H9 (cell line): Measurements from ENCODE around the gene PVR. TPM values are rescaled to one million over a fixed set of nuclear protein-coding genes. Genes with fewer than 3 reads are reported as not detected.

ENCODE experiments used
- DNase-seq: peaks from one replicate; pipeline ENCODE4 v3.0.0-alpha.2; 2017
- H2AFZ ChIP-seq: one replicate; pipeline ENCODE4 v1.6.1; 2013; ENCODE audit warnings: mild to moderate bottlenecking, low read length, control low read depth, moderate library complexity
- H2AK5ac ChIP-seq: 2 replicates; pipeline ENCODE4 v1.6.1; 2013; ENCODE audit warnings: low read length, control low read depth, mixed read lengths; ENCODE audit not compliant: insufficient read length
- H2BK120ac ChIP-seq: one replicate; pipeline ENCODE4 v1.6.1; 2013; ENCODE audit warnings: low read depth, mild to moderate bottlenecking, low read length, control low read depth, inconsistent platforms; ENCODE audit not compliant: poor library complexity, severe bottlenecking
- H2BK12ac ChIP-seq: 2 replicates; pipeline ENCODE4 v1.6.1; 2013; ENCODE audit warnings: low read length, control low read depth, mixed read lengths, low read depth; ENCODE audit not compliant: insufficient read length
- H2BK15ac ChIP-seq: 2 replicates; pipeline ENCODE4 v1.6.1; 2013; ENCODE audit warnings: low read depth, low read length, control low read depth
- H2BK20ac ChIP-seq: one replicate; pipeline ENCODE4 v1.6.1; 2013; ENCODE audit warnings: low read depth, mild to moderate bottlenecking, low read length, control low read depth, inconsistent platforms; ENCODE audit not compliant: poor library complexity, severe bottlenecking
- H2BK5ac ChIP-seq: 2 replicates; pipeline ENCODE4 v1.6.1; 2013; ENCODE audit warnings: low read length, control low read depth, mixed read lengths; ENCODE audit not compliant: insufficient read length
- H3K14ac ChIP-seq: 2 replicates; pipeline ENCODE4 v1.6.1; 2013; ENCODE audit warnings: low read length, control low read depth; ENCODE audit not compliant: insufficient read depth
- H3K18ac ChIP-seq: 2 replicates; pipeline ENCODE4 v1.6.1; 2013; ENCODE audit warnings: low read depth, mild to moderate bottlenecking, mixed read lengths, low read length, control low read depth; ENCODE audit not compliant: insufficient read length
- H3K23ac ChIP-seq: 2 replicates; pipeline ENCODE4 v1.6.1; 2013; ENCODE audit warnings: low read length, control low read depth, mixed read lengths, low read depth; ENCODE audit not compliant: insufficient read length
- H3K23me2 ChIP-seq: 2 replicates; pipeline ENCODE4 v1.6.1; 2013; ENCODE audit warnings: low read depth, mild to moderate bottlenecking, mixed read lengths, low read length, control low read depth; ENCODE audit not compliant: insufficient read length, poor library complexity, severe bottlenecking
- H3K27ac ChIP-seq: 2 replicates; pipeline ENCODE4 v1.5.1; 2013; ENCODE audit warnings: low read length, control low read depth, mixed read lengths, low read depth; ENCODE audit not compliant: insufficient read length
- H3K27me3 ChIP-seq: 2 replicates; pipeline ENCODE4 v1.6.1; 2013; ENCODE audit warnings: low read length, control low read depth, inconsistent platforms; ENCODE audit not compliant: insufficient read depth
- H3K4ac ChIP-seq: 2 replicates; pipeline ENCODE4 v1.6.1; 2013; ENCODE audit warnings: low read depth, mild to moderate bottlenecking, control low read depth, inconsistent platforms, low read length, moderate library complexity
- H3K4me1 ChIP-seq: 2 replicates; pipeline ENCODE4 v1.6.1; 2013; ENCODE audit warnings: low read length, control low read depth, inconsistent platforms; ENCODE audit not compliant: insufficient read depth
- H3K4me2 ChIP-seq: 2 replicates; pipeline ENCODE4 v1.6.1; 2013; ENCODE audit warnings: low read length, control low read depth, mixed read lengths; ENCODE audit not compliant: insufficient read length, insufficient read depth
- H3K56ac ChIP-seq: 2 replicates; pipeline ENCODE4 v1.6.1; 2013; ENCODE audit warnings: low read depth, mild to moderate bottlenecking, mixed read lengths, low read length, control low read depth; ENCODE audit not compliant: insufficient read length
- H3K79me1 ChIP-seq: 2 replicates; pipeline ENCODE4 v1.6.1; 2013; ENCODE audit warnings: low read depth, mild to moderate bottlenecking, moderate library complexity, low read length, control low read depth, inconsistent platforms; ENCODE audit not compliant: insufficient read depth, poor library complexity, severe bottlenecking
- H3K79me2 ChIP-seq: 2 replicates; pipeline ENCODE4 v1.6.1; 2013; ENCODE audit warnings: low read length, control low read depth, inconsistent platforms; ENCODE audit not compliant: insufficient read depth
- H3K9ac ChIP-seq: 2 replicates; pipeline ENCODE4 v1.6.1; 2013; ENCODE audit warnings: low read length, control low read depth, mixed read lengths; ENCODE audit not compliant: insufficient read length; ENCODE audit errors: extremely low read depth
- H3K9me3 ChIP-seq: one replicate; pipeline ENCODE4 v1.6.1; 2013; ENCODE audit warnings: low read depth, low read length, inconsistent platforms; ENCODE audit not compliant: control insufficient read depth
- H3T11ph ChIP-seq: one replicate; pipeline ENCODE4 v1.6.1; 2013; ENCODE audit warnings: mild to moderate bottlenecking, low read length, control low read depth, inconsistent platforms
- H4K20me1 ChIP-seq: one replicate; pipeline ENCODE4 v1.6.1; 2013; ENCODE audit not compliant: control insufficient read depth, insufficient read length, insufficient read depth
- H4K5ac ChIP-seq: 2 replicates; pipeline ENCODE4 v1.6.1; 2013; ENCODE audit warnings: low read depth, mild to moderate bottlenecking, mixed read lengths, low read length, control low read depth; ENCODE audit not compliant: insufficient read length
- H4K8ac ChIP-seq: replicated peaks from 2 replicates; pipeline ENCODE4 v1.6.1; 2013; ENCODE audit warnings: low read length, control low read depth, mixed read lengths, low read depth; ENCODE audit not compliant: insufficient read length
- H4K91ac ChIP-seq: 2 replicates; pipeline ENCODE4 v1.6.1; 2013; ENCODE audit warnings: low read depth, mild to moderate bottlenecking, moderate library complexity, mixed read lengths, low read length, control low read depth; ENCODE audit not compliant: insufficient read length
- H3K27ac Mint-ChIP-seq, 3 experiments: 2 replicates in 2 of 3; 3 replicates in 1 of 3; pipeline ENCODE4 v1.8.0; 2020 to 2021; ENCODE audit warnings: mixed read lengths in 3 of 3, mild to moderate bottlenecking in 1 of 3, moderate library complexity in 1 of 3
- H3K27me3 Mint-ChIP-seq: 2 replicates; pipeline ENCODE4 v1.8.0; 2021; ENCODE audit warnings: low read depth, mild to moderate bottlenecking, moderate library complexity, mixed read lengths
- H3K36me3 Mint-ChIP-seq, 3 experiments: 2 replicates in 2 of 3; 3 replicates in 1 of 3; pipeline ENCODE4 v1.8.0; 2020 to 2021; ENCODE audit warnings: low read depth in 3 of 3, mixed read lengths in 3 of 3; ENCODE audit not compliant: insufficient read depth in 1 of 3
- H3K4me1 Mint-ChIP-seq, 2 experiments: 2 replicates each; pipeline ENCODE4 v1.8.0; 2020; ENCODE audit warnings: mixed read lengths in 2 of 2
- H3K4me3 Mint-ChIP-seq, 2 experiments: 2 replicates in 1 of 2; 3 replicates in 1 of 2; pipeline ENCODE4 v1.8.0; 2020 to 2021; ENCODE audit warnings: mild to moderate bottlenecking in 2 of 2, mixed read lengths in 2 of 2, moderate library complexity in 1 of 2
- H3K9me3 Mint-ChIP-seq, 2 experiments: 2 replicates in 1 of 2; 3 replicates in 1 of 2; pipeline ENCODE4 v1.8.0; 2020; ENCODE audit warnings: mild to moderate bottlenecking in 2 of 2, mixed read lengths in 2 of 2, moderate library complexity in 1 of 2
- CTCF ChIP-seq: fragments of 200-600 bp; sonication (generic); conservative IDR thresholded peaks from 3 replicates; pipeline ENCODE4 v1.8.0; 2021; ENCODE audit warnings: antibody characterized with exemption, mild to moderate bottlenecking
- WGBS: extraction: QIAGEN DNeasy Blood & Tissue Kit; methylation state at CpG from one replicate; pipeline ENCODE4 v1.1.7; 2013; ENCODE audit warnings: missing lambda C conversion rate, low lambda C conversion rate, mixed read lengths; ENCODE audit not compliant: insufficient read length; ENCODE audit errors: extremely low coverage; 5-methylcytosine and 5-hydroxymethylcytosine counted together
- total RNA-seq: library from RNA; stranded (reverse); gene quantifications from 2 replicates; pipeline ENCODE4 v1.2.1, GENCODE V29; 2021

PVR gene
- total RNA-seq, 1 experiment from 2014 or later = 29.2 TPM

DNA sequence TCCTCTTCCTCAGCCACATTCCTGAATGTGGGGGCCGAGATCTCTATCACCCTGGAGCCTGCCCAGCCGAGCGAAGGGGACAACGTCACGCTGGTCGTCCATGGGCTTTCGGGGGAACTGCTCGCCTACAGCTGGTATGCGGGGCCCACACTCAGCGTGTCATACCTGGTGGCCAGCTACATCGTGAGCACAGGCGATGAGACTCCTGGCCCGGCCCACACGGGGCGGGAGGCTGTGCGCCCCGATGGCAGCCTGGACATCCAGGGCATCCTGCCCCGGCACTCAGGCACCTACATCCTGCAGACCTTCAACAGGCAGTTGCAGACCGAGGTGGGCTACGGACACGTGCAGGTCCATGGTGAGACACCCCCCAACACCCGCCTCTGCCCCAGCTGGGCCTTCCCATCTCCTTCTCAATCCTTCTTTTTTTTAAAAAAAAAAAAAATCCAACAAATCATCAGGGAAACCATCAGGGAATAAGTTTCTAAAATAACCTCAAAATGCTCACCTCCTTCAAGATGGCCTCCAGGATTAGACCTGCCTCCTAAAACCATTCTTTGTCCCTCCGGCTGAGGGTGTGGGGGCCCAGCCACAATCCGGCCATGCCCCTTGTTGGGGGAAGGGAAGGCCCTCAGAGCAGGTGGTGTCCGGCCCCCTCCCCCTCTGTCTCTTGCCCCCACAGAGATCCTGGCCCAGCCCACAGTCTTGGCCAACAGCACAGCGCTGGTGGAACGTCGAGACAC lies 59.8 kb downstream of the PVR start:
- no peaks in the 10 kb centered on the region; a peak in 1 of 7 replicates for H3K36me3 Mint-ChIP-seq
- no peak overlapping the region for H2BK120ac ChIP-seq
- no peak overlapping the region for H2AFZ ChIP-seq
- no peak overlapping the region for H3T11ph ChIP-seq
- no peak overlapping the region for H3K4ac ChIP-seq
- no peak overlapping the region for H2BK5ac ChIP-seq
- no peaks in the 10 kb centered on the region for H3K79me1 ChIP-seq
- H3K27ac Mint-ChIP-seq = no peak overlapping the region
- no peaks in the 10 kb centered on the region for H3K9me3 ChIP-seq
- no peaks in the 10 kb centered on the region for H3K4me1 Mint-ChIP-seq
- no peak for DNase-seq
- H2BK12ac ChIP-seq = no peak overlapping the region
- no peaks in the 10 kb centered on the region for H3K9me3 Mint-ChIP-seq
- no CpG with 5 or more reads among the region's 28 CpGs for whole genome bisulfite sequencing
- H3K14ac ChIP-seq = no peak overlapping the region
- H2BK15ac ChIP-seq = no peak overlapping the region
- H3K23ac ChIP-seq = no peak overlapping the region
- no peaks in the 10 kb centered on the region for H3K4me1 ChIP-seq
- H3K4me2 ChIP-seq = no peak overlapping the region
- no peak overlapping the region for H2BK20ac ChIP-seq
- H3K27me3 Mint-ChIP-seq = peaks cover 5% of the 10 kb centered on the region
- H3K27ac ChIP-seq = no peak overlapping the region
- H3K4me3 Mint-ChIP-seq = no peak overlapping the region
- no peak overlapping the region for H3K9ac ChIP-seq
- H4K91ac ChIP-seq = no peak overlapping the region
- no peak overlapping the region for H3K56ac ChIP-seq
- no peaks in the 10 kb centered on the region for H3K23me2 ChIP-seq
- no peaks in the 10 kb centered on the region for H3K27me3 ChIP-seq
- H3K79me2 ChIP-seq = no peaks in the 10 kb centered on the region
- H2AK5ac ChIP-seq = no peak overlapping the region
- no peak overlapping the region for H4K5ac ChIP-seq
- H3K18ac ChIP-seq = no peak overlapping the region
- no peak overlapping the region for H4K8ac ChIP-seq
- no peak for TF ChIP-seq CTCF
- H4K20me1 ChIP-seq = no peaks in the 10 kb centered on the region
